Pancreas (tissue), 10 donors: ENCODE measurements around the gene MTCL1. TPM values are rescaled to one million over a fixed set of nuclear protein-coding genes. Genes with fewer than 3 reads are reported as not detected.

Source experiments
- ATAC-seq, 4 donors: fragments of 200-7000 bp; cut with Tn5 transposase; one replicate each; pipeline versions ENCODE4 v1.8.0 to v1.9.1; 2020; ENCODE audit warnings: mild to moderate bottlenecking in 4 of 4, moderate library complexity in 4 of 4
- DNase-seq, 6 donors: peaks; one replicate each; pipeline ENCODE4 v3.0.0-alpha.2; 2020
- FAIRE-seq: peaks from 2 replicates; lab custom pipeline; 2012; peaks lifted over from hg19 to GRCh38; lab: Jason Lieb, UNC
- H3K27ac ChIP-seq, 4 donors: fragments of 200-600 bp; sonication (generic); 1 replicate in 3 of 4; 2 replicates in 1 of 4; pipeline versions ENCODE4 v1.5.0 to v1.8.0; 2020
- H3K27me3 ChIP-seq, 4 donors: fragments of 200-600 bp; one replicate each; pipeline ENCODE4 v1.8.0; 2021
- H3K36me3 ChIP-seq, 3 donors: fragments of 200-600 bp; sonication (generic) in 1 of 3; one replicate each; pipeline versions ENCODE4 v1.5.0 to v1.8.0; 2020 to 2021
- H3K4me1 ChIP-seq, 3 donors: fragments of 200-600 bp; one replicate each; pipeline ENCODE4 v1.8.0; 2021
- H3K4me3 ChIP-seq, 4 donors: fragments of 200-600 bp; sonication (generic) in 2 of 4; one replicate each; pipeline versions ENCODE4 v1.5.0 to v1.8.0; 2020 to 2021
- H3K9me3 ChIP-seq, 4 donors: fragments of 200-600 bp; one replicate each; pipeline ENCODE4 v1.8.0; 2021
- CTCF ChIP-seq, 4 donors: fragments of 200-600 bp; sonication (generic) in 3 of 4; IDR thresholded peaks; one replicate each; pipeline versions ENCODE4 v1.5.0 to v1.8.0; 2021; ENCODE audit warnings: antibody characterized with exemption in 4 of 4
- WGBS, 2 donors: extraction: QIAGEN DNeasy Blood & Tissue Kit; methylation state at CpG; one replicate each; pipeline ENCODE4 v1.1.7; 2013; 5-methylcytosine and 5-hydroxymethylcytosine counted together
- intact Hi-C, 3 donors: fragments of 100-400 bp; cut with DNase I; formaldehyde crosslinking; loops; one replicate each; pipeline versions ENCODE4 v1.11.1 to v1.14.2; 2022
- polyA plus RNA-seq, 2 donors: library from polyadenylated mRNA; stranded (reverse); fragments of 200-250 nt; gene quantifications; one replicate each; pipeline ENCODE4 v1.2.3, GENCODE V29; 2013
- total RNA-seq, 6 donors: library from RNA; stranded (reverse); fragmentation: NEBNext Ultra II Directional in 4 of 6; extraction: Animal tissue kit (Norgen Biotek cat#: 25700) in 4 of 6; gene quantifications; one replicate each; pipeline versions ENCODE4 v1.2.1 to v1.2.4, GENCODE V29; 2021 to 2023
- donor health status: healthy with polysubstance abuse.
- donor health status: DM: no; HTN: no; CAD: no; lungs with moderate emphysema.
- donor health status: DM: no; HTN: no; CAD: no.
- donor health status: control.
- donor health status: control.
- donor health status: Bipolar disorder and iron deficiency.
- donor health status: DM: yes; HTN: yes; CAD: no.
- donor health status: DM: no; HTN: no; CAD: no.
- donor health status: DM: no; HTN: no; CAD: no.
- donor health status: DM: yes; HTN: yes; CAD: no.

Gene MTCL1
- total and polyA plus RNA-seq, 8 donors = 9.2 to 18.4 (median 12.9) TPM

GRCh38 chr18:8750954-8751415 lies 45.6 kb downstream of the MTCL1 start:
- intact Hi-C loops = no loop called here
- H3K27ac ChIP-seq = no peak overlapping the region
- ATAC-seq = no peak
- WGBS, 2 donors = 88 to 89% methylated on average over 8 of the region's 8 CpGs
- no peaks in the 10 kb centered on the region for H3K9me3 ChIP-seq
- no peaks in the 10 kb centered on the region for H3K27me3 ChIP-seq
- H3K36me3 ChIP-seq = no peaks in the 10 kb centered on the region
- DNase-seq = no peak
- peaks cover 0 to 8% (median 5%) of the 10 kb centered on the region in 3 donors for H3K4me1 ChIP-seq
- H3K4me3 ChIP-seq = no peak overlapping the region
- FAIRE-seq = no peak
- no peak for TF ChIP-seq CTCF (IDR thresholded peaks at IDR 0.05)

- DNase-seq = no peak
- no peak for TF ChIP-seq CTCF (IDR thresholded peaks at IDR 0.05)
- peaks cover 0 to 8% (median 5%) of the 10 kb centered on the region in 3 donors for H3K4me1 ChIP-seq
- FAIRE-seq = no peak
- H3K9me3 ChIP-seq = no peaks in the 10 kb centered on the region
- intact Hi-C loops = no loop called here
- H3K27me3 ChIP-seq = no peaks in the 10 kb centered on the region
- no peak overlapping the region for H3K4me3 ChIP-seq
- WGBS, 2 donors = 85 to 87% methylated on average over 9 of the region's 9 CpGs
- no peaks in the 10 kb centered on the region for H3K36me3 ChIP-seq
- ATAC-seq = no peak
- no peak overlapping the region for H3K27ac ChIP-seq
Measured at GRCh38 chr18:8751692-8752091, 46.3 kb downstream of the MTCL1 start.

- 23 to 31% methylated on average over 1 of the region's 1 CpG for WGBS, 2 donors
- ATAC-seq = no peak
- H3K36me3 ChIP-seq = no peaks in the 10 kb centered on the region
- FAIRE-seq = no peak
- no peak for TF ChIP-seq CTCF (IDR thresholded peaks at IDR 0.05)
- no peak for DNase-seq
- peaks cover 0 to 8% (median 5%) of the 10 kb centered on the region in 3 donors for H3K4me1 ChIP-seq
- intact Hi-C loops = no loop called here
- no peaks in the 10 kb centered on the region for H3K27me3 ChIP-seq
- H3K4me3 ChIP-seq = no peak overlapping the region
- H3K9me3 ChIP-seq = no peaks in the 10 kb centered on the region
- H3K27ac ChIP-seq = no peak overlapping the region
Measured at GRCh38 chr18:8752329-8752728, 47.0 kb downstream of the MTCL1 start.

- peak in 2 of 6 donors; percentile 16 to 23 for DNase-seq
- intact Hi-C loops = no loop called here
- peak in 3 of 4 donors; percentile 21 to 66 (median 41) for ATAC-seq
- WGBS, 2 donors = 39 to 43% methylated on average over 20 of the region's 20 CpGs
- Histone ChIP-seq H3K4me3 (no peak overlapping the region), H3K36me3 (no peaks in the 10 kb centered on the region), H3K27ac (no peak overlapping the region), H3K27me3 (no peaks in the 10 kb centered on the region), H3K9me3 (no peaks in the 10 kb centered on the region), H3K4me1 (peaks cover 0 to 8% (median 5%) of the 10 kb centered on the region in 3 donors)
- no peak for FAIRE-seq
- TF ChIP-seq CTCF (IDR thresholded peaks at IDR 0.05) = no peak
Measured at GRCh38 chr18:8754995-8755960, 49.9 kb downstream of the MTCL1 start.

GRCh38 chr18:8756571-8756970 lies 51.2 kb downstream of the MTCL1 start:
- no peak for FAIRE-seq

More at GRCh38 chr18:8756571-8756970, 51.2 kb downstream of the MTCL1 start:
- Histone ChIP-seq H3K4me3 (no peak overlapping the region), H3K4me1 (peaks cover 0 to 8% (median 5%) of the 10 kb centered on the region in 3 donors), H3K9me3 (no peaks in the 10 kb centered on the region), H3K27me3 (no peaks in the 10 kb centered on the region), H3K36me3 (no peaks in the 10 kb centered on the region), H3K27ac (no peak overlapping the region)
- 92 to 98% methylated on average over 2 of the region's 2 CpGs for WGBS, 2 donors
- ATAC-seq = no peak
- no peak for DNase-seq
- intact Hi-C loops = no loop called here
- TF ChIP-seq CTCF (IDR thresholded peaks at IDR 0.05) = no peak
